GM18861 (cell line): Measurements from ENCODE around the gene SBF2.

Experiments used
- ATAC-seq: cut with Tn5 transposase; IDR thresholded peaks from one replicate; pipeline ENCODE4 v1.9.1; 2021; ENCODE audit not compliant: unreplicated experiment

Gene SBF2

DNA sequence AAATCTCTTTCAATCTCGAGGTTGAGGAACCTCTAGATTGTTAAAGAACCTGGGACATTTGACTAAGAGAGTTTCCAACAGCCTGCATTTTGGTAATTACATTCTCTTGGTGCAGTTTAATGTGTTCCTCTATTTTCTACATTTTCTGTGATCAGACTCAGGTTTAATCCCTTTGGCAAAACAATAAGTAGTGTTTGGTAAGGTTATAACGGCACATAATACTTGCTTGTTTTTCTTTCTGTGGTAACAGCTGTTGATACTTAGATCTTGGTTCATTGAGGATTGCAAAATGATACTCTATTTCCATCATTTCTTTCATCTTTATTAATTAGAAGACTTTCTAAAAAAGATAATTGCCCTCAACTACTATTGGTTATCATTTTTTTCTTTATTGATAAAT lies 271.3 kb downstream of the SBF2 start:
- no peak for ATAC-seq

DNA sequence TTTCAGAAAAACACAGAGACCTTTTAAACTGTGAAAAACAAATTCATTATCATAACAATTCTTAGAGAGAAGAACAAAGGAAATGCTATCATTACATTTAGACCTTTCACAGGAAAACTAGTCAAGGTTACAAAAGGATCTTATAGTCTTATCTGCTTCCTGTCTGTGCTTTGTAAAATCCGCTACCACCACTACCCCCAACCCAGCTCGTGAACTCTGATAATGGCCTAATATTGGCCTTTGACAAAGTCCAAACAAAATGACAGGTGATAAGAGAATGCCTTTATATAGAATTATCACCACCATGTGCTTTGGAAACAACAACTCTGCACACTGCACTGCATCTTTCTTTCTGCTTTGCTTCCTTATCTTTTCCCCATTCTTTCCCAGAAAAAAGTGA lies 272.5 kb downstream of the SBF2 start:
- ATAC-seq: no peak

DNA sequence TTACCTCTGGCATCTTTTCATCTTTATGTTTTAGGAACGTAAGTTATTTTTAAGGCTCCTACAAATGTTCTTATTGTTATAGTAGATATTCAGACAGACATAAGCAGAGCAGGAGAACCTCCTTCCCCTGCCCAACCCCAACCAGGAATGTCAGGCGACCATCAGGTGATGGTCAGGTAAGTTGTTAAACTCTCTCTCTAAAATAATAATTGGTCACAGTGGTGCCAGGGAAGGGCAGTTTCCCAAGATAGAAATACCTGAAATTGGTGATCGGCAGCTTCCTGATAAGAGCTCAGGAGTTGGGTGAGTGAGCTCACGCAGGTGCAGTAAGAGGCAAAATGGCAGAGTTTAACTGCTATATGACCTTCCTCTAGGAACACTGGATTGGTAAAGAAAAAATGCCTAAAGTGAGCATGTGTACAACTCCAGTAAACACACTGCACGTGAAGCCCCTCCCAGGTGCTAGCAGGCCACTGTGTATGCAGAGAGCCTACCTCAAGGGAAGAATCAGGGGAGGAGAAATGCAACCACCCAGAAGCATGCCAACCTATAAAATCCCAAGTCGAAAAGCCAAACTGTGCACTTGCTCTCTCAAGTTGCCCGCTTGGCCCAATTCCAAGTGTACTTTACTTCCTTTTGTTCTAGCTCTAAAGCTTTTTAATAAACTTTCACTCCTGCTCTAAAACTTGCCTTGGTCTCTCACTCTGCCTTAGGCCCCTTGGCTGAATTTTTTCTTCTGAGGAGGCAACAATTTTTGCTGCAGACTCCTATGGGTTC lies 273.9 kb downstream of the SBF2 start:
- ATAC-seq: no peak

DNA sequence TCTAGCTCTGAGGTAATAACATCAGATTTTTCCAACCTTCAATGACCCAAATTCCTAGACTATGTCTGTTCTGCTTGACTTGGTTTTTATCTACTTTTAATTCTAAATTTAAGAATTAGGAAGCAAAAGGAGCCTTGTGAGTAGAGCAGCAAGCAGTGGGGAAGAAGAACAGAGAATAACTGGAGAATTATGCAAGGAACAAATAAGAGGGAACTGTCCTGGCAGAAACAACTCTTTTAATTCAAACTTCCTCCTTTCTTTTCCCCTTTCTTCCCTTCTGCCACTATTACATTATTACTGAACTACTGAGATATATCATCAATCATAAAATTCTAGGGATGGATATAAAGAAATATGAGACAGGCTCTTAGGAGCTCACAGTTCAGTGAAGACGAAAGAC lies 276.1 kb downstream of the SBF2 start:
- no peak for ATAC-seq

DNA sequence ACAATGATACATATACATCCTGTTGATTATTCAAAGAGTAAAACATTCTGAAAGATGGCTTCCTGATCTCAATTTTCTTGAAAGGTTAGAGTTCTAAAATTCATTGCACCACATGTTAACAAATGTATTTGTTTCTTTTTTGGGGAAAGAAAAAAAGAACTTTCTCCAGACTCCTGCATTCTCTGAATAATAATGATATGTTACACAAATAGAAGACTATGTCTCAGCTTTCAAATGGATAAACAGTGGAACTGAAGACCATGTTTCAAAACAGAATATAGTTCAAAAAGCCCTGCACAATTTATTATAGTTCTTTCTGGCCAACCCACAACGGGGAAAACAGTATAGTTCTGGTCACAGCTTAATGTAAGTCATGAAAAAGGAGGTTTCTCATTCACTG lies 277.0 kb downstream of the SBF2 start:
- no peak for ATAC-seq

DNA sequence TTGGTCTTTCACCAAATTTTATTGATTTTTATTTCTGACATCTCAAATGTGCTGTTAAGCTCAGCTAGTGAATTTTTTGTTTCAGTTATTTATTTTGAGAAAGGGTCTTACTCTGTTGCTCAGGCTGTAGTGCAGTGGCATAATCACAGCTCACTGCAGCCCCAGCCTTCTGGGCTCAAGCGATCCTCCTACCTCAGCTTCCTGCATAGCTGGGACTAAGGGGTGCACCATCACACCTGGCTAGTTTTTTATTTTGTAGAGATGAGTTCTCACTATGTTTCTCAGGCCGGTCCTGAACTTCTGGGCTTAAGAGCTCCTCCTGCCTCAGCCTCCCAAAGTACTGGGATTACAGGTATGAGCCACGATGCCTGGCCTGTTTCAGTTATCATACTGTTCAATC lies 282.0 kb downstream of the SBF2 start:
- no peak for ATAC-seq

DNA sequence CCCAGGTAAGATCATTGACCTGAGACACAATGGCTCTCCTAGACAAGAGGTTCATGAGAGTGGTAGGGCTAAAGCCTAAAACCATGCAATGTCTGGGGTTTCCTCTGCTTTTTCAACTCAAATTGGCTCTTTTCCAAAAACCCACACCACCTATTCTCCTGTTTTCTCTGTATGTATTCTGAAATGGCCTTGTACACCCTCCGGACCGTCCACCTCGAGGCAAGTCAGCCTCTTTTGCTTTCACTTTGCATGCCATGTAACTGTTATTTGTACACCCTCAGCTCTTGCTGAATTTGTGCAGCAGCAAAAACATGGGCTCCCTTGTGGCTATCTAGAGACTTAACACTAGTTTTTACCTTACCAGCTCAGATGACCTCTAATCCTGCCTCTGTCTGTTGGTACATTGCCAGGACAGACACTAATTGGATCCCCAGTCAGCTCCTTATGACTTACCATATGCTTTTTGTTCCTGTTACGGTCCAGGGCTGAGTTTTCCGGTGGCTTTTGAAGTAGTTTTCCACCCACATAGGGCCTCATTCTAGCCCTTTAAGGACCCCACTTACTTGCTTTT lies 288.0 kb downstream of the SBF2 start:
- no peak for ATAC-seq

DNA sequence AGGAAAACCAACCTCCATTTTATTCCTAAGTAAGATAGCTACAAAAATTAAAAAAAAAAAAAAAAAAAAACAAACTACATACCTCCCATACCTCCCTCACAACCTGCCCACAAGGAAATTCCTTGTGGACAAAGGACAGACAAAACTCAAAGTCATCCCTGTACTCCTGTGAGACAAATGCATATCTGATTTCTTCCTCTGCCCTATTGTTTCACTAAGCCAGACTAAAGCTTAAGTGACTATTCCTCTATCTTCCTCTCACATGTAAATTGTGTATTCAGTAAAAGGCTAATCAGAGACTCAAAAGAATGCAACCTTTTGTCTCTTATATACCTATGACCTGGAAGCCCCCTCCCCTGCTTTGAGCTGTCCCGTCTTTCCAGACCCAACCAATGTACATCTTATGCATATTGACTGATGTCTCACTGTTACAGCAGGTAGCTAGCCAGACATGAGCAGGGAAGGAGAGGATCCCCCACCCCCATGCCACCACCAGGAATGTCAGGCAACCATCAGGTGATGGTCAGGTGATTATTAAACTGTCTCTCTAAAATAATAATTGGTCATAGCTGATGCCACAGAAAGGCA lies 289.4 kb downstream of the SBF2 start:
- ATAC-seq: no peak

DNA sequence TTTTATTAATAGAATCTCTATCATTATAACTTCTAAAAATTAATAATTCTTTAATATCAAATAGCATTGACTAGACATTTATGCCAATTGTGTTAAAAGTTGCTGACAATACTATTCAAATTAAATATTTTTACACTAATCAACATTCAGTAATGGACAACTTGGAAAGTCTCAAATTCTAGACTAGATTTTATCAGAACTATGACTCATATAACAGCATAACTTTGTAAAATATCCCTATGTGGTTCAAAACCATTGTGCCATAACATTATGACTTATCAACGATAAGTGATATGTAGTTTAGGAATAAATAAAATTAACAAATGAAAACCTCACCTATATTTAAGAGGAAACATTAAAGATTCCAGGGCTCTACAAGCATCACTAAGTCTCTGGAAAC lies 291.8 kb downstream of the SBF2 start:
- ATAC-seq: no peak

DNA sequence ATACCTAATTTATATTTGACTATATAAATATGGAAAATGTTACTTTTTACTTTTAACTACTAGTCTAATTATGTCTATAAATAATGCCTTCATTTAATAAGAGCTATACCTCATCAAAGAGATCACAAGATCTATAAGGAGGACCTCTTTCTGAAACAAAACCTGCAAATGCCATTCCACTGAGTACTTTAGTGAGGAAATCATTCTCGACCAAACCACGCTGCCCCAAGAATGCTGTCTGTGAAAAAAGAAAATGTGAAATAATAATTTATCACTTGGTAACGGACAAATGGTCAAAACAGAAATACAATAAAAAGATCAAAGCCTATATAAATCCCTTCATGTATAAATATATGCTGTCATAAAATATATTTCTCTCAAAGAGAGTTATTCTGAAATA lies 301.7 kb downstream of the SBF2 start:
- ATAC-seq: no peak

DNA sequence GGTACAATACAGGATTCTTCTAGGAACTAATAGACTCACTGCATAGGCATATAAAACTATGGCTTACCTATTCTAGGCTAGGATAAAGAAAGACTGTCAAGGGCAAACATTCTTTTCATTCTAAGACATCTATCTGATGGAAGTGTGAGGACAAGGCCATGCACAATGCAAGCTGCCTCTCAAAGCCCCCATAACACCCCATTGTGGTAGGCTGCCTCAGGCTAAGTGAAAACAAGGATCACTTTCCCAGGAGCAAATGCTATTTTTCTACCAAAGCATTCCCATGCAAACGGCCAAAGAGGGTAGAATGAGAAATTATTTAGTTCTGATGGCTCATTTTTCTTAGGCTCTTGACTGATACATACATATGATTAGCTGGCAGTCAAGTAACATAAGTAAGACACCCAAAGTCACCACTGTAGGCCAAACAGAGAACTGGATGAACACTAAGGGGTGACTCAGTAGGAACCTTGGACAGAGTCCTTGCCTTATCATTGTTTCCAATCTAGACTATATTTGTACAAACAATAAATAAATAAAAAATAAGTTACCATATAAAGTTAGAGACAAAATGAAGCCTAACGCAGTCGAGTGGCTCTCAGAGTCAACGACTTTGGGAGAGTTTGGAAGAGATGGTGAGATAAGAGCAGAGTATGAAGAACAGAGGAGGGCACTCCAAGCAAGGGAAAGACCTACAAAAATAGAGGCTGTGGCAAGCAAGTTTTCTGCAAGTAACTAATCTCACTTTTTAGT lies 303.6 kb downstream of the SBF2 start:
- no peak for ATAC-seq

DNA sequence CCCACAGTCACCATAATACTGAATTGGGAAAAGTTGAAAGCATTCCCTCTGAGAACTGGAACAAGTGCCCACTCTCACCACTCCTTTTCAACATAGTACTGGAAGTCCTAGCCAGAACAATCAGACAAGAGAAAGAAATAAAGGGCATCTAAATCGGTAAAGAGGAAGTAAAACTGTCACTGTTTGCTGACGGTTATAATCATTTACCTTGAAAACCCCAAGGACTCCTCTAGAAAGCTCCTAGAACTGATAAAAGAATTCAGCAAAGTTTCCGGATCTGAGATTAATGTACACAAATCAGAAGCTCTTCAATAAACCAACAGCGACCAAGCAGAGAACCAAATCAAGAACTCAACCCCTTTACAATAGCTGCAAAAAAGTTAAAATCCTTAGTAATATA lies 306.7 kb downstream of the SBF2 start:
- ATAC-seq: peak; percentile 68

DNA sequence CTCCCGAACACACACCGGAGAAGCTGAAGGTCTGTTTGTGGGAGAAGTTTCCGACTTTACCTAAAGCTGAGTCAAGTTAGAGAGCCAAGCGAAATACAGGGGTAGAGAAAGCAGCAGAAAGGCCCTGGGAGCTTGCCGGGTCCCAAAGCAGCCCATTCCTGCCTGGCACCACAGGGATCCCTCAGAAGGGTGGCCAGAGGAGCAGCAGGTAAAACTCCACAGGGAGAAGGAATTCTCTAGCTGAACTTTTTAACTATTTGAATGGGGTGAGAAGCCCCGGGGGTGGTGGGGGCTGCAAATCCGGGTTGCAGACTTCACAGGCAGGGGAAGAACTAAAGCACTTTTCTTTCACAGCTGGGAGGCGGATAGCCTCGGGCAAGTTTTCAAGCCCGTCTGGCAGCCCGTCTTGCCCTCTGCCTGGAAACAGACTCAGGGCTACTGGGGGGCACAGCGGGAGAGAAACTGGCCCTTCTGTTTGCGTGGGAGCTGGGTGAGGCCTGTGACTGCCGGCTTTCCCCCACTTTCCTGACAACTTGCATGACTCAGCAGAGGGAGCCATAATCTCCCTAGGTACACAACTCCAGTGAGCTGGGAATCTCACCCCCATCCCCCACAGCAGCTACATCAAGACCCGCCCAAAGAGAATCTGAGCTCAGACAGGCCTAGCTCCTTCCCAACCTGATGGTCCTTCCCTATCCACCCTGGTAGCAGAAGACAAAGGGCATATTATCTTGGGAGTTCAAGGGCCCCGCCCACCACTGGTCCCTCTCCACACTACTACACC lies 311.0 kb downstream of the SBF2 start:
- no peak for ATAC-seq

DNA sequence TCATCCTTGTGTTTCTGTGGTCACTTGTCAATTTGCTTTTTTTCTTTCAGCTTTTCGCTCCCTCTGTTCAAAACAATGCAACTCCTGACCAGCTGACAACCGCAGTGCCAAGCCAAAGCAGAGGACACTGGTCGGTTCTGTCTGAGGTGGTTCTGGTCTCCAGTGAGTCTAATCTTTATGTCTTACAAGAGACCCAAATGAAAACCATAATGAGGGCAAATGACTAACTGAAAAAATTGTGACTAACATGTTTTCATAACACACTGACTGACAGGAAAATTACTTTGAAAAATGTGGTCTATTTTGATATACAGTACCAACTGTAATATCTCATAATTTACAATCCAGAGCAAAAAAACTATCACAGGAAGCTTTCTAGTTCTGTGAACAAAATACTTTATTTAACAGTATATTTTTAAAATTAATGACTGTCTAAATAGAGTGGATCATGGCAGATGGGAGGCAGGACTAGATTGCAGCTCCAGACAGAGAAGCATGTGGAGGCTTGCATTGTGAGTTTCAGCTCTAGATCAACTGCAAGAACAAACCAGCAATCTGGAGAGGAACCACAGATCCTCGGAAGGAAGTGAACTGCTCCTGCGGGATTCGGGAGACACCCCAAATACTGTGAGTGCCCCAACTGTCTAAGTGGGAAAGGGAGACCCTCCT lies 311.8 kb downstream of the SBF2 start:
- no peak for ATAC-seq

DNA sequence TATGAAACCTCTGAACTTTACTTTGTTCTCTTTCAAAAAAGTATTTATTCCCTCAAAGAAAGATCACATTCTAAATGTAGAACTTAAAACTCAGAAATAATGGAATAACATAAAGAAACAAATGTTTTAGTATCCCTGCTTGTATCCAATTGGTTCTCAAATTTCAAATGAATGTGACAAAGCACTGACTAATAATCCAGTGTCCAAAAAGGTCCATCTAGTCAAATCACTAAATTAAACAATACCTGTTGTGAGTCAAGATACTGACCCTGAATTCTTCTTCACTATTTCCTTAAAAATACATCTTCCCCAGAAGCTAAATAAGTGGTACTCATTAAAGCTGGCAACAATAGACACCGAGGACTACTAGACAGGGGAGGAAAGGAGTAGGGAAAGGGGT lies 313.1 kb downstream of the SBF2 start:
- no peak for ATAC-seq

DNA sequence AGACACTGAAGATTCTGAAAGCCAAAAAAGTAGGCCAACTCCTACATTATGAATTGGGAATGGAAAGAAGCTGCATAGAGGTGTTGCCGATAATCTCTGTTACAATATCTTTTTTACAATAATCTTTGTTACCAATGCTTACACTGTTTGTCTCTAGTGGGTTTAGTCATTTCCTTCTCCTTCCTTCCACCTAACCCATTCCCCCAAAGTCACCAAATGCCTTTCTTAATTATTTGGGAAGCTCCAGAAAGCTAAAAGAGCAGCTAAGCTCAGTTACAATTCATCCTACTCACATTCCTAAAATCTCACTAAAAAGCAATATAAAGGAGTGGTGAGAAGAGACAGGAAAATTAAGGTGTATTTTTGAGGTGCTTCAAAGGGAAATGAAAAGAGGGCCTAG lies 316.5 kb downstream of the SBF2 start:
- ATAC-seq: no peak

DNA sequence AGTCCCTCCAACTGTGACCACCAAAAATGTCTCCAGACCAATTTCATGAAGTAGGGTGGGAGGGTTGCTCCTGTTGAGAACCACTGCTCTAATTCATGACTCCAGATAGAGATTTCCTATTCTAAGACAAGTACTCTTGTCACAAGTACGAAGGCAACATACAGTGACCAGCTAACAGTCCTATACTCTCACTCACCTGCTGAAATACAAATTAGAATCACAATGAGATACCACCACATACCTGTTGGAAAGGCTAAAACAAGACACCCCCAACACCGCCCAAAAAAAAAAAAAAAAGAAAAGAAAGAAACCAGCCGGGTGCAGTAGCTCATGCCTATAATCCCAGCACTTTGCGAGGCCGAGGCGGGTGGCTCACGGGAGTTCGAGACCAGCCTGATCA lies 319.6 kb downstream of the SBF2 start:
- no peak for ATAC-seq

DNA sequence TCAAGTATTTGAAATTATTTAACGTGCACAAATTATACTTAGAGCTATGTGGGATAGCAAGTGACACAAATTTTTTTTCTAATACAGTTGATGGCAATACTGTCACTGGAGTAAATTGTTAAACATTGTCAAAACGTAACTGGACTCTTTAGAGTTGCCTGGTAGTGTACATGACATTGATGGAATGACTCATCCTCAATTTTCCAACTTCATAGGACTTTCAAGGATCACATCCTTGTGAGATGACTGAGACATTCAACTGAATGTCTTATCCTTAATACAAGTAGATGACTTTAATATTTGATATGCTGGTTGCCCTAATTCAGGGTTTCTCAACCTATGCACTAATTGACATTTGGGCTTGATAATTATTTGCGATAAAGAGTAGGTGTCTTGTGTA lies 320.1 kb downstream of the SBF2 start:
- ATAC-seq: no peak

DNA sequence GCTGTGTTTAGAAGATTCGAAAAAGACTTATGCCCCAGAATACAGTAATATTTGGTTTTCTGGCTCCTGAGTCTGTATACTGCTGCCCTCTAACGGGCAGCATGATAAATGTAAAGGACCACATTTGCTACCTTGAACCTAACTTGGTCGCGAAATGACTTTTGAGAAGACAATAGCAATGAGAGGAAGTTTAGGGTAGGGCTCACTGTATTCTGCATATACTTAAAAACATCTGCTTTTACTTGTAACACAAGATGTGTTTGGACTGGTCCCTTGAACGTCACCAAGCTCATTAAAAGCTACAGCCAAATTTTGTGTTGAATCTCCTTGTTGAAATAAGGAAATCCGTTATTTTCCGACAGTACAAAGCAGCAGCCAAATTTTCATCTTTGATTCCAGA lies 321.0 kb downstream of the SBF2 start:
- ATAC-seq: peak; percentile 64

DNA sequence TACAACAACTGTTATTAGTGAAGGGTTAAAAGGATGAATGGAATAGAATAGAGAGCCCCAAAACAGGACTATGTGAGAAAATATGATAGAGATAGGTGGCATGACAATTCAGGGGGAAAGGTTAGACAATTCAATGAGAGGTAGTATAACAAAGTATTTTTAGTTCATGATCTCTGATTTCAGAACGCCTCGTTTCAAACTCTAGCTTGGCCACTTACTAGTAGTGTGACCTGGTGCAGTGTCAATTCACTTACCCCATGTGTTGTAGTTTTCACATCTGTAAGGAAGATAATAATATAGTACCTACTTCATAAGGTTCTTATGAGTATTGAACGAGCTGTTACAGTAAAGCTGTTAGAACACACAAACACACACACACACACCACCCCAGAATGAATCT lies 322.1 kb downstream of the SBF2 start:
- ATAC-seq: no peak

DNA sequence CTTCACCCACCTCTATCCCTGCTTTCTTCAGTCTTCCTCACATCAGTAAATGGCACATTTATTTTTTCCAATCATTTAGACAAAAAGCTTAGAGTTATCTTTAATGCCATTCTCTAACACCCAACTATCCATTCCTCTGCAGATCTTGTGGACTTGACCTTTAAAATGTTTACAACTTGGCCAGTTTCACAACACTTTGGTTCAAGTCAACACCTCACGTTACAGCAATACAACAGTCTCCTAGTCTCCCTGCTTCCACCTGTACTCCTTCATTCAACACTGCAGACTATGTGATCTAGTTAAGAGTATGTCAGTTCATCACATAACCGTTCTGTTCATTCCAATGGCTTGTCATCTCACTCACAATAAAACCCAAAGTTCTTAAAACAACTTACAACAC lies 325.0 kb downstream of the SBF2 start:
- no peak for ATAC-seq
